Astrocyte of the cerebellum (primary cell): ENCODE data around the gene PFDN6.

ENCODE experiments used
- DNase-seq: peaks from one replicate; pipeline ENCODE4 v3.0.0-alpha.2; 2011; ENCODE audit warnings: low read depth
- H3K4me3 ChIP-seq: 2 replicates; pipeline ENCODE4 v1.5.1; 2011; ENCODE audit warnings: mild to moderate bottlenecking, low read depth, low read length, moderate library complexity
- CTCF ChIP-seq: IDR thresholded peaks from 2 replicates; pipeline ENCODE4 v1.5.1; 2012; ENCODE audit warnings: low read length, low read depth, moderate library complexity, mild to moderate bottlenecking; ENCODE audit errors: missing control alignments
- in situ Hi-C: cut with HindIII; loops from 2 replicates; pipeline ENCODE4 v1.10.0; 2017; ENCODE audit warnings: low sequenced_read_pairs

PFDN6 gene

GRCh38 chr6:33297406-33297955, 8.1 kb downstream of the PFDN6 start:
- in situ Hi-C loops: no loop called here
- peak overlapping the region; percentile 73 for H3K4me3 ChIP-seq
- DNase-seq: no peak
- TF ChIP-seq CTCF: no peak

GRCh38 chr6:33297956-33298772, 8.8 kb downstream of the PFDN6 start:
- no peak for TF ChIP-seq CTCF
- DNase-seq: no peak
- in situ Hi-C loops: no loop called here
- H3K4me3 ChIP-seq: peak overlapping the region; percentile 73

- in situ Hi-C loops: no loop called here
- peak within 1 kb of the TSS; percentile 73 for H3K4me3 ChIP-seq
- no peak for TF ChIP-seq CTCF
- DNase-seq: no peak
Observed at GRCh38 chr6:33298773-33299236, 9.4 kb downstream of the PFDN6 start, which contains the start of gene RGL2. Gene RGL2, minus strand, starts transcription at chr6:33298942. Its CDS starts 332 bp downstream, at chr6:33298610.

- no peak for DNase-seq
- peak; percentile 85 for TF ChIP-seq CTCF
- peak overlapping the region; percentile 73 for H3K4me3 ChIP-seq
- in situ Hi-C loops: no loop called here
Observed at GRCh38 chr6:33299237-33299944, 10.0 kb downstream of the PFDN6 start.

- DNase-seq: no peak
- H3K4me3 ChIP-seq: no peak overlapping the region
- in situ Hi-C loops: no loop called here
- TF ChIP-seq CTCF: no peak
Observed at GRCh38 chr6:33301877-33302276, 12.5 kb downstream of the PFDN6 start.

- no peak for DNase-seq
- TF ChIP-seq CTCF: no peak
- H3K4me3 ChIP-seq: no peak overlapping the region
- in situ Hi-C loops: no loop called here
Observed at GRCh38 chr6:33304216-33304615, 14.8 kb downstream of the PFDN6 start.
